NCI-H2196 (cell line): ENCODE measurements around the gene IMPA2.

ENCODE experiments used
- DNase-seq: peaks from one replicate; lab custom pipeline; 2025; ENCODE audit not compliant: unreplicated experiment; lab: John Stamatoyannopoulos, UW

IMPA2 gene

GRCh38 chr18:12006488-12006840, 25.2 kb downstream of the IMPA2 start:
- no peak for DNase-seq

- DNase-seq, result no peak
Observed at GRCh38 chr18:12007063-12007462, 25.8 kb downstream of the IMPA2 start.

- DNase-seq, result no peak
Observed at GRCh38 chr18:12008181-12008767, 27.0 kb downstream of the IMPA2 start.

GRCh38 chr18:12008842-12009580, 27.7 kb downstream of the IMPA2 start:
- DNase-seq, result no peak

- no peak for DNase-seq
Observed at GRCh38 chr18:12009581-12010140, 28.4 kb downstream of the IMPA2 start.

GRCh38 chr18:12010187-12010802, 29.0 kb downstream of the IMPA2 start:
- DNase-seq, result peak; percentile 39

GRCh38 chr18:12011199-12011956, 30.1 kb downstream of the IMPA2 start:
- DNase-seq, result no peak

GRCh38 chr18:12011957-12012549, 30.7 kb downstream of the IMPA2 start:
- DNase-seq, result no peak

GRCh38 chr18:12012697-12013096, 31.4 kb downstream of the IMPA2 start:
- no peak for DNase-seq

- no peak for DNase-seq
Observed at GRCh38 chr18:12013186-12013916, 32.0 kb downstream of the IMPA2 start.

- no peak for DNase-seq
Observed at GRCh38 chr18:12014086-12014485, 32.8 kb downstream of the IMPA2 start.

GRCh38 chr18:12014521-12015415, 33.5 kb downstream of the IMPA2 start:
- no peak for DNase-seq

- DNase-seq, result peak; percentile 76
Observed at GRCh38 chr18:12015416-12016062, 34.2 kb downstream of the IMPA2 start.

- no peak for DNase-seq
Observed at GRCh38 chr18:12017081-12017480, 35.8 kb downstream of the IMPA2 start.

- no peak for DNase-seq
Observed at GRCh38 chr18:12018861-12019260, 37.6 kb downstream of the IMPA2 start.

GRCh38 chr18:12021077-12021476, 39.8 kb downstream of the IMPA2 start:
- no peak for DNase-seq

GRCh38 chr18:12021596-12021995, 40.3 kb downstream of the IMPA2 start:
- no peak for DNase-seq

GRCh38 chr18:12023375-12023774, 42.1 kb downstream of the IMPA2 start:
- DNase-seq, result no peak

GRCh38 chr18:12026562-12026961, 45.3 kb downstream of the IMPA2 start:
- no peak for DNase-seq
